ENCODE measurements around the gene LRP1B. TPM values are rescaled to one million over a fixed set of nuclear protein-coding genes. Genes with fewer than 3 reads are reported as not detected.

LRP1B gene
- total RNA-seq, 1 donor from 2014 or later = 1.7 TPM

DNA sequence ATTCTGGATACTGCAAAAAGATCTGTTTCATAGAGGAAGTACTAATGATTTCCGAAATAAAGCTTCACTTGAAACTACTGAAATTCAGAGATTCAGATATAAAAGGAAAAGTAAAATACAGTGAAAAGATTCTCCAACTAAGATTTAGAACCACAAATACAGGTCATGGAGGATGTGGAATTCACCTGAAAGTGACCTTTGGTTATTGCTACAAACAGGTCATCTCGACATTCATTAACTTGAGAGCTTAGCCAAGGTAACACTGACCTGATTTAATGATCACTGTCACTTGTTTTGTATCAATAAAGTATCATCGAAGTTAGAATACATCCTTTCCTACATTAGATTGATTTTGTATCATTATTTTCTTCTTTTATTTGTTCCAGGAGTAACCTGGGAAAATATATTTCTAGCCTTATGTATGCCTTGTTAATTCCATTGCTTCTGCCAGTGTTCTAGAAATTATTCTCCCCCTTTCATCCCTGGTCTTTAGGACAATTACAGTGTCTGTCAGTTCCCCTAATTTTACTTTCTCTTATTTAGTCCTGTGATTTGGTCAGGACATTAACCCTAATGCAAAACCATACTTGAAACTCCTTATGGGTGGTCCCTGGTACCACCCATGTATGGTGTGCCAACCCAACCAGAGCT is 420.1 kb downstream of the LRP1B start:
- Mint-ChIP-seq H3K4me1 (peaks cover 19% of the 10 kb centered on the region), H3K4me3 (no peak overlapping the region), H3K27me3 (ENCODE audit: low read depth) (no peaks in the 10 kb centered on the region), H3K9me3 (no peaks in the 10 kb centered on the region), H3K27ac (no peak overlapping the region), H3K36me3 (no peaks in the 10 kb centered on the region)
- TF ChIP-seq, protein P1, sequence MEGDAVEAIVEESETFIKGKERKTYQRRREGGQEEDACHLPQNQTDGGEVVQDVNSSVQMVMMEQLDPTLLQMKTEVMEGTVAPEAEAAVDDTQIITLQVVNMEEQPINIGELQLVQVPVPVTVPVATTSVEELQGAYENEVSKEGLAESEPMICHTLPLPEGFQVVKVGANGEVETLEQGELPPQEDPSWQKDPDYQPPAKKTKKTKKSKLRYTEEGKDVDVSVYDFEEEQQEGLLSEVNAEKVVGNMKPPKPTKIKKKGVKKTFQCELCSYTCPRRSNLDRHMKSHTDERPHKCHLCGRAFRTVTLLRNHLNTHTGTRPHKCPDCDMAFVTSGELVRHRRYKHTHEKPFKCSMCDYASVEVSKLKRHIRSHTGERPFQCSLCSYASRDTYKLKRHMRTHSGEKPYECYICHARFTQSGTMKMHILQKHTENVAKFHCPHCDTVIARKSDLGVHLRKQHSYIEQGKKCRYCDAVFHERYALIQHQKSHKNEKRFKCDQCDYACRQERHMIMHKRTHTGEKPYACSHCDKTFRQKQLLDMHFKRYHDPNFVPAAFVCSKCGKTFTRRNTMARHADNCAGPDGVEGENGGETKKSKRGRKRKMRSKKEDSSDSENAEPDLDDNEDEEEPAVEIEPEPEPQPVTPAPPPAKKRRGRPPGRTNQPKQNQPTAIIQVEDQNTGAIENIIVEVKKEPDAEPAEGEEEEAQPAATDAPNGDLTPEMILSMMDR (IDR thresholded peaks at IDR 0.05; ENCODE audit: unreplicated experiment) = no peak
- no peak for DNase-seq (ENCODE audit: low spot score in 2 of 2, unreplicated experiment in 2 of 2)

DNA sequence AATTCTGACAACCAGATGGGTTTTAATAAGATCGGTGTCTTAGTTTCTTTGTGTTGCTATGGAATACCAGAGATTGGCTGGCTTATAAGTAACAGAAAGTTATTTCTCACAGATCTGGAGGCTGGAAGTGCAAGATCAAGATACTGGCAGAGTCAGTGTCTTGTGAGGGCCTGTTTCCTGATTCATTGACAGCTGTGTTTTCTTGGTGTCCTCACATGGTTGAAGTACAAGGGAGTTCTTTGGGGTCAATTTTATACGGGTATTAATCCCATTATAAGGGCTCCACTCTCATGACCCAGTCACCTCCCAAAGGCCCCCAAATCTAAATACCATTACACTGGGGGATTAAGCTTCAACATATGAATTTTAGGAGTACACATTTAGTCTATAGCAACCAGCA is 421.1 kb downstream of the LRP1B start:
- Mint-ChIP-seq H3K4me1 (peaks cover 19% of the 10 kb centered on the region), H3K36me3 (no peaks in the 10 kb centered on the region), H3K9me3 (no peaks in the 10 kb centered on the region), H3K4me3 (no peak overlapping the region), H3K27me3 (ENCODE audit: low read depth) (no peaks in the 10 kb centered on the region), H3K27ac (no peak overlapping the region)
- DNase-seq (ENCODE audit: low spot score in 2 of 2, unreplicated experiment in 2 of 2) = no peak
- TF ChIP-seq, protein P1 (IDR thresholded peaks at IDR 0.05; ENCODE audit: unreplicated experiment) = no peak

DNA sequence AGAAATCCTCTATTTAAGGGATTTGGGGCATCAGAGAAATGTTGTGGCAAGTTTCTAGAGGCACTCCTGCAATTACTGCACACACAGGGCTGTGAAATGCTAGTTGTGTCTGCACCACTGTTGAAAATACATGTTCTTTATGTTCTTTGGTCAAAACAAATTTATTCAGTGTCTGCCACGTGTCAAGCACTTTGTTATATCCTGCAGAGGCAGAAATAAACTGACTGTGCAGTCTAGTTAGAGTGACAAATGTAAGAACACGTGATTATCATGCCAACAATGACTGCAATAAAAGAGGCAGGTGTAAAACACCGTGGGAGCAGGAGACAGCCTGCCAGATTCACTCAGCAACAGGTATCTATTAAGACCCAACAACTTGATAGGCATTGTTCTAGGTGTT is 423.3 kb downstream of the LRP1B start:
- DNase-seq (ENCODE audit: low spot score in 2 of 2, unreplicated experiment in 2 of 2) = no peak
- Mint-ChIP-seq H3K27me3 (ENCODE audit: low read depth) (no peaks in the 10 kb centered on the region), H3K4me3 (no peak overlapping the region), H3K27ac (no peak overlapping the region), H3K4me1 (peaks cover 30% of the 10 kb centered on the region), H3K36me3 (no peaks in the 10 kb centered on the region), H3K9me3 (no peaks in the 10 kb centered on the region)
- TF ChIP-seq, protein P1 (IDR thresholded peaks at IDR 0.05; ENCODE audit: unreplicated experiment) = no peak

DNA sequence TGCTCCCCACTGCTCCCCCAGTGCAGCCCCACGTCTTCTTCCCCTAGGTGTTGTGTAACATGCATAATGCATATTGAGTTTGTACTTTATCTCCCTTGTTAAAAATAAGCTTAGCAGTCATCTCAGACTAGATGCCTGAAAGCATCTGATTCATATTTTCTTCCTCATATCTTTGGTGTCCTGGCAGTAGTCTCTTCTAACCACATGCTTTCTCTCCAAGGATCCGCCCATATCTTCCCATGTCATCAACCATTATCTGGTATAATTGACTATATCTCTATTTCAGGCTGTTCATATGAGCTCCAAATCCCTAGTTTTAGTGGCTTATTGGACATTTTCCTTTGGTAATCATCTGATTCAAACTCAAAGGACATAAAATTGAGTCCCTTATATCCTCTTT is 426.3 kb downstream of the LRP1B start:
- DNase-seq (ENCODE audit: low spot score in 2 of 2, unreplicated experiment in 2 of 2) = no peak
- Mint-ChIP-seq H3K4me1 (peaks cover 44% of the 10 kb centered on the region), H3K4me3 (no peak overlapping the region), H3K27ac (no peak overlapping the region), H3K9me3 (peaks cover 3% of the 10 kb centered on the region), H3K27me3 (ENCODE audit: low read depth) (no peaks in the 10 kb centered on the region), H3K36me3 (no peaks in the 10 kb centered on the region)
- TF ChIP-seq, protein P1 (IDR thresholded peaks at IDR 0.05; ENCODE audit: unreplicated experiment) = no peak

DNA sequence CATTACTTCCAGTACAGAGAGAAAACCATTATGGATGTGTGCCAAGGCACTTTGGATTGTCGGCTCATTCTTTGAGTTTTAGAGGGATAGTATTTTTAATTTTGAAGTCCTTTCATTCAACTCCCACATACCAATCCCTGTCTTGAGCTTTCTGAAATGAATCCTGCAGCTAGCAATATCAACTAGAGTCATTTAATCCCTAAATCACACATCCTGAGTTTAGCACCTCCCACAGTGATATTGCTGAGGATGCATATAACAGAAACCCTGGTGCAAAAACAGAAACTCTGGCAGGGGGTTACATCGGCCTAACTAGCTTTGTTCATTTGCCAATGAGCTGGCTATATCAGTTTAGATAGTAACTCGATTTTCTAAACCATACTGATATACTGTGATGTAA is 427.3 kb downstream of the LRP1B start:
- Mint-ChIP-seq H3K4me3 (no peak overlapping the region), H3K9me3 (peaks cover 3% of the 10 kb centered on the region), H3K36me3 (no peaks in the 10 kb centered on the region), H3K4me1 (peaks cover 55% of the 10 kb centered on the region), H3K27me3 (ENCODE audit: low read depth) (no peaks in the 10 kb centered on the region), H3K27ac (peak overlapping the region; percentile 18)
- no peak for DNase-seq (ENCODE audit: low spot score in 2 of 2, unreplicated experiment in 2 of 2)
- TF ChIP-seq, protein P1 (IDR thresholded peaks at IDR 0.05; ENCODE audit: unreplicated experiment) = no peak

DNA sequence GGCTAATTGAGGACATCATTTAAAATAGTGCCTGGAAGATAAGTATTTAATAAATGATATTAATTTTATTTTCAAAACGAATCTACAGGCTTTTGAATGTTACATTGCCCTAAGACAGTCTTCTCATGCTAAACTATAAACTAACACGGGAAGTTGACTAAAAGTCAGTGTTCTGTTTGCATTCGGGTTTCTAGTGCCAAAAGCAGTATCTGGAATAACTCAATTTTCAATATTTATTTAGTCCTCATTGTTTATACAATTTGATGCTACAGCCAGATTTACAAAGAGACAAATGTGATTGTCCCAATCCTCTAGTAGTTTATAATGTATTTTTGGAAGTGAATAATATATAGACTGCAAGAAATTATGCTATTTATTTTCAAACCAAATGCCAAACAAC is 429.2 kb downstream of the LRP1B start:
- no peak overlapping the region for H3K27ac Mint-ChIP-seq
- TF ChIP-seq, protein P1 (IDR thresholded peaks at IDR 0.05; ENCODE audit: unreplicated experiment) = no peak
- no peak for DNase-seq (ENCODE audit: low spot score in 2 of 2, unreplicated experiment in 2 of 2)
- no peak overlapping the region for H3K4me3 Mint-ChIP-seq
- H3K36me3 Mint-ChIP-seq = no peaks in the 10 kb centered on the region
- peaks cover 55% of the 10 kb centered on the region for H3K4me1 Mint-ChIP-seq
- peaks cover 3% of the 10 kb centered on the region for H3K9me3 Mint-ChIP-seq
- H3K27me3 Mint-ChIP-seq (ENCODE audit: low read depth) = no peaks in the 10 kb centered on the region
